Stimulated activated CD4-positive, alpha-beta T cell treated with anti-CD3 and anti-CD28 coated beads, Interleukin-1b, Interleukin-23, amount 100 ng/mL, for 4 hours (primary cell): ENCODE results near the gene BTG1.

Experiments
- DNase-seq, 2 donors: peaks; one replicate each; pipeline ENCODE4 v3.0.0-alpha.2; 2020; ENCODE audit warnings: low read depth in 2 of 2

The BTG1 gene

GRCh38 chr12:92133795-92134637 is 11.6 kb downstream of the BTG1 start:
- DNase-seq, result no peak

- no peak for DNase-seq
These were observed 12.5 kb downstream of the BTG1 start for GRCh38 chr12:92133171-92133570.

GRCh38 chr12:92132288-92132687 is 13.4 kb downstream of the BTG1 start:
- DNase-seq, result no peak

- DNase-seq, result no peak
These were observed 14.6 kb downstream of the BTG1 start for GRCh38 chr12:92130999-92131398.

- DNase-seq, result no peak
These were observed 16.0 kb downstream of the BTG1 start for GRCh38 chr12:92129609-92130008.

GRCh38 chr12:92128612-92129011 is 17.0 kb downstream of the BTG1 start:
- DNase-seq, result no peak

GRCh38 chr12:92124689-92125029 is 21.0 kb downstream of the BTG1 start:
- DNase-seq, result no peak

GRCh38 chr12:92123780-92124688 is 21.6 kb downstream of the BTG1 start:
- DNase-seq, result no peak

- no peak for DNase-seq
These were observed 22.5 kb downstream of the BTG1 start for GRCh38 chr12:92122941-92123779.

- no peak for DNase-seq
These were observed 23.8 kb downstream of the BTG1 start for GRCh38 chr12:92121826-92122225.

GRCh38 chr12:92118826-92119536 is 26.7 kb downstream of the BTG1 start:
- DNase-seq, result no peak

GRCh38 chr12:92114834-92115233 is 30.8 kb downstream of the BTG1 start:
- DNase-seq, result no peak

GRCh38 chr12:92111256-92111655 is 34.4 kb downstream of the BTG1 start:
- DNase-seq, result no peak

GRCh38 chr12:92110083-92110640 is 35.5 kb downstream of the BTG1 start:
- DNase-seq, result no peak

- DNase-seq, result no peak
These were observed 36.0 kb downstream of the BTG1 start for GRCh38 chr12:92109613-92110012.

GRCh38 chr12:92108651-92109050 is 37.0 kb downstream of the BTG1 start:
- DNase-seq, result no peak

GRCh38 chr12:92107621-92108131 is 38.0 kb downstream of the BTG1 start:
- DNase-seq, result no peak

- no peak for DNase-seq
These were observed 38.6 kb downstream of the BTG1 start for GRCh38 chr12:92107094-92107493.

- DNase-seq, result no peak
These were observed 40.0 kb downstream of the BTG1 start for GRCh38 chr12:92105676-92106075.

- no peak for DNase-seq
These were observed 40.5 kb downstream of the BTG1 start for GRCh38 chr12:92105110-92105509.

- no peak for DNase-seq
These were observed 43.0 kb downstream of the BTG1 start for GRCh38 chr12:92102606-92103005.
